Measurements from ENCODE around the gene GFM1. TPM values are rescaled to one million over a fixed set of nuclear protein-coding genes. Genes with fewer than 3 reads are reported as not detected.

Gene GFM1
- polyA plus RNA-seq, 1 donor (not counting 4 experiments of a cell fraction or from before 2014, with no cell fraction given): 35.9 TPM

GRCh38 chr3:158722108-158722507 is 77.8 kb downstream of the GFM1 start:
- Histone ChIP-seq H3K36me3 (ENCODE audit: control insufficient read depth in 2 of 2, extremely low read depth in 1 of 2, insufficient read depth in 2 of 2, low read length in 2 of 2) (peaks cover 0 to 1% of the 10 kb centered on the region in 2 experiments), H3K9ac (ENCODE audit: control insufficient read depth, extremely low read depth, insufficient read depth, low read length) (no peak overlapping the region), H3K27ac (ENCODE audit: control insufficient read depth, insufficient read depth, low read length) (no peak overlapping the region), H3K4me2 (ENCODE audit: control insufficient read depth, extremely low read depth, insufficient read depth, low read depth, low read length) (no peak overlapping the region), H3K79me2 (ENCODE audit: control insufficient read depth, insufficient read depth, low read length) (no peaks in the 10 kb centered on the region), H3K4me3 (ENCODE audit: control insufficient read depth in 2 of 3, extremely low read depth in 1 of 3, insufficient read depth in 2 of 3, low read depth in 1 of 3, low read length in 3 of 3) (no peak overlapping the region), H3K9me1 (ENCODE audit: control insufficient read depth, extremely low read depth, insufficient read depth, low read length) (no peaks in the 10 kb centered on the region), H3K9me3 (ENCODE audit: control insufficient read depth, low read depth, low read length) (no peaks in the 10 kb centered on the region), H3K4me1 (ENCODE audit: control insufficient read depth, extremely low read depth, insufficient read depth, low read length) (peaks cover 3% of the 10 kb centered on the region), H2AFZ (ENCODE audit: control insufficient read depth, low read length) (no peak overlapping the region), H4K20me1 (ENCODE audit: control insufficient read depth, extremely low read depth, insufficient read depth, low read length) (no peaks in the 10 kb centered on the region), H3K27me3 (ENCODE audit: control insufficient read depth, extremely low read depth, insufficient read depth, low read length) (no peaks in the 10 kb centered on the region)
- FAIRE-seq (no peak), DNase-seq (ENCODE audit: low read depth, low spot score) (no peak)
- TF ChIP-seq EZH2 (IDR thresholded peaks at IDR 0.05; ENCODE audit: low read length) (no peak), CTCF (optimal IDR thresholded peaks at IDR 0.05 in 1 of 3, IDR thresholded peaks at IDR 0.05 in 1 of 3, conservative IDR thresholded peaks at IDR 0.05 in 1 of 3; ENCODE audit: extremely low read depth in 1 of 3, insufficient read depth in 2 of 3, low read length in 3 of 3) (no peak)
- dilution Hi-C loops (cut with MboI; ENCODE audit: extremely low pct_ligation_motif_present, low sequenced_read_pairs): no loop called here

- FAIRE-seq (no peak), DNase-seq (ENCODE audit: low read depth, low spot score) (no peak)
- Histone ChIP-seq H3K9ac (ENCODE audit: control insufficient read depth, extremely low read depth, insufficient read depth, low read length) (no peak overlapping the region), H3K9me3 (ENCODE audit: control insufficient read depth, low read depth, low read length) (no peaks in the 10 kb centered on the region), H3K27ac (ENCODE audit: control insufficient read depth, insufficient read depth, low read length) (no peak overlapping the region), H4K20me1 (ENCODE audit: control insufficient read depth, extremely low read depth, insufficient read depth, low read length) (no peaks in the 10 kb centered on the region), H3K9me1 (ENCODE audit: control insufficient read depth, extremely low read depth, insufficient read depth, low read length) (no peaks in the 10 kb centered on the region), H3K27me3 (ENCODE audit: control insufficient read depth, extremely low read depth, insufficient read depth, low read length) (no peaks in the 10 kb centered on the region), H3K36me3 (ENCODE audit: control insufficient read depth in 2 of 2, extremely low read depth in 1 of 2, insufficient read depth in 2 of 2, low read length in 2 of 2) (peaks cover 0 to 1% of the 10 kb centered on the region in 2 experiments), H2AFZ (ENCODE audit: control insufficient read depth, low read length) (no peak overlapping the region), H3K4me2 (ENCODE audit: control insufficient read depth, extremely low read depth, insufficient read depth, low read depth, low read length) (no peak overlapping the region), H3K4me1 (ENCODE audit: control insufficient read depth, extremely low read depth, insufficient read depth, low read length) (peaks cover 3% of the 10 kb centered on the region), H3K79me2 (ENCODE audit: control insufficient read depth, insufficient read depth, low read length) (no peaks in the 10 kb centered on the region), H3K4me3 (ENCODE audit: control insufficient read depth in 2 of 3, extremely low read depth in 1 of 3, insufficient read depth in 2 of 3, low read depth in 1 of 3, low read length in 3 of 3) (no peak overlapping the region)
- TF ChIP-seq CTCF (optimal IDR thresholded peaks at IDR 0.05 in 1 of 3, IDR thresholded peaks at IDR 0.05 in 1 of 3, conservative IDR thresholded peaks at IDR 0.05 in 1 of 3; ENCODE audit: extremely low read depth in 1 of 3, insufficient read depth in 2 of 3, low read length in 3 of 3): no peak
- TF ChIP-seq EZH2 (IDR thresholded peaks at IDR 0.05; ENCODE audit: low read length): no peak
- dilution Hi-C loops (cut with MboI; ENCODE audit: extremely low pct_ligation_motif_present, low sequenced_read_pairs): no loop called here
These were observed 79.7 kb downstream of the GFM1 start for GRCh38 chr3:158723991-158724390.
